SK-N-MC (cell line): ENCODE results near the gene ACOXL.
"Not testable (repeated sequence)": the region's sequence is repeated elsewhere in the genome, so short reads cannot be mapped to it uniquely, and the experiment has no call there.

Experiments used
- DNase-seq: peaks from one replicate; pipeline ENCODE4 v3.0.0-alpha.2; 2011; ENCODE audit warnings: low read depth, low spot score
- H3K27ac ChIP-seq: fragments of 200-600 bp; sonication (generic); 2 replicates; pipeline ENCODE4 v1.5.1; 2016; ENCODE audit warnings: mixed run types
- H3K36me3 ChIP-seq: fragments of 200-600 bp; sonication (generic); 2 replicates; pipeline ENCODE4 v1.6.1; 2017; ENCODE audit warnings: antibody characterized with exemption, low read length, mixed read lengths; ENCODE audit not compliant: insufficient read depth
- H3K4me3 ChIP-seq: fragments of 200-600 bp; sonication (generic); 2 replicates; pipeline ENCODE4 v1.5.1; 2016
- H3K9ac ChIP-seq: fragments of 200-600 bp; sonication (generic); 2 replicates; pipeline ENCODE4 v1.8.0; 2017; ENCODE audit warnings: mixed run types, mixed read lengths; ENCODE audit not compliant: insufficient read length
- H3K9me3 ChIP-seq: fragments of 200-600 bp; sonication (generic); 2 replicates; pipeline ENCODE4 v1.6.1; 2017; ENCODE audit warnings: low read depth, mild to moderate bottlenecking, antibody characterized with exemption, low read length, moderate library complexity, mixed read lengths
- EZH2 ChIP-seq: fragments of 200-600 bp; sonication (generic); IDR thresholded peaks from one replicate; pipeline ENCODE4 v1.6.1; 2017; ENCODE audit warnings: antibody characterized with exemption
- FOXP2 ChIP-seq: optimal IDR thresholded peaks from 2 replicates; pipeline ENCODE3; 2011; ENCODE audit warnings: mild to moderate bottlenecking, moderate library complexity; ENCODE audit not compliant: insufficient read depth; ENCODE audit errors: extremely low read length, control extremely low read depth
- POLR2AphosphoS5 ChIP-seq: IDR thresholded peaks from 2 replicates; pipeline ENCODE4 v1.6.1; 2012; ENCODE audit warnings: mild to moderate bottlenecking, low read depth, low read length, borderline replicate concordance

Gene ACOXL

GRCh38 chr2:110732422-110733413 is at the start of gene ACOXL:
TSS of gene ACOXL (plus strand) at chr2:110732573. CDS start at chr2:110768390, 35,817 bp downstream.
- no peak within 1 kb of the TSS for H3K4me3 ChIP-seq
- TF ChIP-seq FOXP2 (no peak), EZH2 (peak; percentile 97)

GRCh38 chr2:110682872-110683271 is 49.5 kb upstream of the ACOXL start:
- H3K9ac ChIP-seq: no peak overlapping the region
- TF ChIP-seq EZH2 (no peak), POLR2AphosphoS5 (no peak), FOXP2 (no peak)
- no peaks in the 10 kb centered on the region for H3K36me3 ChIP-seq
- H3K27ac ChIP-seq: no peak overlapping the region
- H3K9me3 ChIP-seq: no peaks in the 10 kb centered on the region
- H3K4me3 ChIP-seq: no peak overlapping the region
- no peak for DNase-seq

More at GRCh38 chr2:110732422-110733413, at the start of gene ACOXL:
- Histone ChIP-seq H3K9ac (no peak within 1 kb of the TSS), H3K27ac (no peak within 1 kb of the TSS), H3K36me3 (no peaks in the 10 kb centered on the region), H3K9me3 (no peaks in the 10 kb centered on the region)
- no peak for DNase-seq

GRCh38 chr2:110687775-110688484 is 44.4 kb upstream of the ACOXL start:
- H3K36me3 ChIP-seq, H3K9me3 ChIP-seq, H3K27ac ChIP-seq, DNase-seq, H3K4me3 ChIP-seq, H3K9ac ChIP-seq: not testable (repeated sequence)

- Histone ChIP-seq H3K4me3 (no peak overlapping the region), H3K9me3 (no peaks in the 10 kb centered on the region)
- DNase-seq: no peak
Measured at GRCh38 chr2:110688594-110689091, 43.7 kb upstream of the ACOXL start.

GRCh38 chr2:110690083-110690965 is 42.0 kb upstream of the ACOXL start:
- Histone ChIP-seq H3K27ac (no peak overlapping the region), H3K9me3 (no peaks in the 10 kb centered on the region), H3K4me3 (no peak overlapping the region), H3K36me3 (no peaks in the 10 kb centered on the region), H3K9ac (no peak overlapping the region)
- TF ChIP-seq FOXP2 (no peak), POLR2AphosphoS5 (no peak), EZH2 (no peak)
- no peak for DNase-seq

More at GRCh38 chr2:110688594-110689091, 43.7 kb upstream of the ACOXL start:
- no peak for TF ChIP-seq EZH2
- TF ChIP-seq FOXP2: no peak
- no peak for TF ChIP-seq POLR2AphosphoS5
- Histone ChIP-seq H3K27ac (no peak overlapping the region), H3K9ac (no peak overlapping the region), H3K36me3 (no peaks in the 10 kb centered on the region)

- Histone ChIP-seq H3K9ac (no peak overlapping the region), H3K36me3 (no peaks in the 10 kb centered on the region), H3K27ac (no peak overlapping the region), H3K4me3 (no peak overlapping the region), H3K9me3 (no peaks in the 10 kb centered on the region)
- TF ChIP-seq FOXP2: no peak
- no peak for TF ChIP-seq EZH2
- TF ChIP-seq POLR2AphosphoS5: no peak
- DNase-seq: no peak
Measured at GRCh38 chr2:110691612-110692258, 40.6 kb upstream of the ACOXL start.

GRCh38 chr2:110695146-110695898 is 37.1 kb upstream of the ACOXL start:
- Histone ChIP-seq H3K27ac (peak overlapping the region; percentile 82), H3K9ac (peak overlapping the region; percentile 59), H3K4me3 (peak overlapping the region; percentile 35)
- not testable (repeated sequence) for H3K36me3 ChIP-seq, H3K9me3 ChIP-seq
- DNase-seq: peak; percentile 40

GRCh38 chr2:110698253-110698652 is 34.1 kb upstream of the ACOXL start:
- DNase-seq, H3K27ac ChIP-seq, H3K36me3 ChIP-seq, H3K4me3 ChIP-seq, H3K9me3 ChIP-seq, H3K9ac ChIP-seq: not testable (repeated sequence)
